ENCODE results near the gene TSC22D2.

TSC22D2 gene

DNA sequence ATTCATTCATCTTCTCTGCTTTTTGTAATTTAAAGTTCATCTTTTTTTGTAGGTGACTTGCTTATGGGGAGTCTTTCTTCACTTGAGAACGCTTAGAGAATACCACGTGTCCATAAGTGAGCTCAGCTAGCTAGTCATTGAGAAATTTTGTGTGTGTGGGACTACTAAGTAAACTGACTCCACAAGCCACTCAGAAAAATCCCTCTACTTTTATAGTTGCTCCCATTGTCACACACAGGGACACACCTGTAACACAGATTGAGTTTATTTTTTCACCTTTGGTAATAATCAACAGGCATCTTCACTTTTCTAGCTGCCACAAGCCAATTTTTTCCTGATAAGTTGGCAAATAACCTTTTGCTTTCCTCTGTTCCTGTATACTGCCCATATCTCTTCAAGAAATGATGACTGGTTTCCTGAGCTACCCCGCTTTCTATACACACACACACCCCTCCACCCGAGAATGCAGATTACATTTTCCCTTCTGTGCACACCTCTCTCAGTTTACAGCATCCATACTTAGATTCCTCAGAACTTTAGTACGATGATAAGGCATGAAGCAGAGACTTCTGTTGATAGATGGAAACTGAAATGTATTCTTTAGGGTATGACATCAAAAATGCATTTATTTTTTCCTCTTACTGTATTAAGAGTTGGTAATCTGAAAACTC is 4.6 kb downstream of the TSC22D2 start:
- DNase-seq: no peak

DNA sequence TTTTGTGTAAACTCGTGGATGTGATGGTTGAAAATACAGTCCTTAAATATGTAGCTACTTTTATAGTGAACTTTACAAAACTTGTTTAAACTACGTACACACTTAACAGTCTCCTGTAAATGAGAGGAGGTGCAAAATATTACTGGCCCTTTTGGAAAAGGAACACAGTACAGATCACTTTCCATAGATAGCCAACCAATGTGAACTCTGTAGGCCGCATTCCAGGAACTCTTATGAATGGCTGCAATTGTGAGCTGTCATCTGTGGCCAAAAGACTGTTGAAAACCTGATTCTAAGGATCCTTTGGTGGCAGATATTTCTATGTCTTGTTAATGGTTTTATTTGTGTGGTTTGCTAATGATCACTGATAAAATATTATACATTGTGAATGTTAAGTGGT is 6.2 kb downstream of the TSC22D2 start:
- no peak for DNase-seq

DNA sequence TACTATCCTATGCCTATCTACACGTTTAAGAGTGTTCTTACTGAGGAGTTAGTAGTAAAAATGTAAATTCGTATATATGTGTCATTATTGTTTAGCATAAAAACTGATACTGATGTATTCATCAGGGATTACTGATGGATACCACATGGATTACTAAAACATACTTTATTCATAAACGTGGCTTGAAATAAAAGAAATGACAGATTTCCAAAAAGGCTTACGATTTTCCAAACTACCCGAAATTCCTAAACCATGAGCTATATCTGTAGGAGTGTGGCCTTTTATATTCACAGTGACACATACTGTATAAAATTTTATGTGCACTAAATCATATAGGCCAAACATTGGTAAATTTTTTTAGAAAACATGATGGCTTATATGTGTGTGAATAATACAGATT is 6.9 kb downstream of the TSC22D2 start:
- no peak for DNase-seq

DNA sequence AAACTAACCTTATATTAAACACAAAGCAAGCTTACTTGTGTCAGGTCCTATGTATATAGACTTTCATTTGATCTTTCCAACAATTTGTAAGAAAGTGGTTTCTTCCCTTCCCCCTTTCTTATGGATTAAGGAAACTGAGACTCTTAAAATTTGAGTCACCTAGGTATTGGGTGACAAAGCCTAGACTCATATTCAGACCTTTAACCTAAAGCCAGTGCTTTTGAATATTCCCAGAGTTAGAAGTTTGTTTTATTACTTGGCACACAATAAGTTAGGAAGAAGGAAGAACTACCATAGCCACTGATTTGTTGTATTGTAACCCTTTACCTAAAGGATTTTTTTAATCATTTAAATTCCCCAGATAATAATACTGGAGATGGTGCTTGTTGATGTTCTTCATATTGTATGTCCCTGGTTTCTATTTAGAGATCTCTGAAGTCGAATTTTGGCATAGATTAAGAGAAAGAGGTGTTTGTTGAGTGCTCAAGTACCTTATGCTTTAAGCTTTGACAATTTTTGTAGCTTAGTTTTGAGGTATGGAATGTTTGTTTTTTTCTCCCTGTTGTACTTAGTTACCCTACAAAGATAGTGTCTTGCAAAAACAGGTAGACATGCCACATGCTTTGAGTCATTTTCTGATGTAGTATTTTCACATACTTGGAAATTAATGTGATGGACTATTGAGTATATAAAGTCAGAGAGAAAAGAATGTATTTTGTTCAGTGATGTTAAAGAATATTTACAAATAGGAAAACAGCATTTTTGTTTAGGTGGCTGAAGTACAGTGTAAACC is 11.2 kb downstream of the TSC22D2 start:
- no peak for DNase-seq

DNA sequence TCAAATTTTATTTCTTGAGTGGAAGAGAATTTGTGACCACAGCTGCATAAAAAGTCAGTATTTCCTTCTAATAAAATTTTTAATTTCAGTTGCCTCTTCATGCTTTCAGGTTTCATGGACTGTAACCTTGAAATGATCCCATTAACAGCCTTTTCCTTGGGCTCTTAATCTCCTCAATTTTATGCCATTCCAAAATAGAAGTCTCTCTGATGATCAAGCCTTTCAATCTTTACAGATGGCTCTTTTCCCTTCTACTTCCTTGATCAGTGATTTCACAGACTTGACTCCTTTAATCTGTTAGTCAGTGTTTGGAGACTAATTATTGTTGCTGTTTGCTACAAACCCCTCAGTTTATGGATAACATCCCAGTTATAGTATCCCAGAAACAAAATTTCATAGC is 11.9 kb downstream of the TSC22D2 start:
- DNase-seq: no peak

DNA sequence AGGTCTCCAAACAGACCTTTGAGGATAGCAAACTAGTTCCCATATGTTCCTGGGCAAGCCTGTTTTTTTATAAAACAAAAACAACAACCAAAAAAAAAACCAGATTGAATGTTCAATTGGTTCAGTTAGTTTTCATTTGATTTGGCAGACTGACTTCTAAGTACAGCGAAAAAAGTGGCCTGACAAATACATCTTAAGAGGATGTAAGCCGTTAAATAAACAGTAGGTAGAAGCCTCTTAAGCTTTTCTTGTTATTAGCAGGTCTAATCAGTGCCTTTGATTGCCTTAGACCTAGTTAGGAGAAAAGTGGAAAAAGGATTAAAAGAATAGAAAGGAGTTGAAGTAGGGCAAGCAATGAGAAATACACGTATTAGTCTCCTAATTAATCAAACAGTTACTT is 13.2 kb downstream of the TSC22D2 start:
- DNase-seq: no peak

DNA sequence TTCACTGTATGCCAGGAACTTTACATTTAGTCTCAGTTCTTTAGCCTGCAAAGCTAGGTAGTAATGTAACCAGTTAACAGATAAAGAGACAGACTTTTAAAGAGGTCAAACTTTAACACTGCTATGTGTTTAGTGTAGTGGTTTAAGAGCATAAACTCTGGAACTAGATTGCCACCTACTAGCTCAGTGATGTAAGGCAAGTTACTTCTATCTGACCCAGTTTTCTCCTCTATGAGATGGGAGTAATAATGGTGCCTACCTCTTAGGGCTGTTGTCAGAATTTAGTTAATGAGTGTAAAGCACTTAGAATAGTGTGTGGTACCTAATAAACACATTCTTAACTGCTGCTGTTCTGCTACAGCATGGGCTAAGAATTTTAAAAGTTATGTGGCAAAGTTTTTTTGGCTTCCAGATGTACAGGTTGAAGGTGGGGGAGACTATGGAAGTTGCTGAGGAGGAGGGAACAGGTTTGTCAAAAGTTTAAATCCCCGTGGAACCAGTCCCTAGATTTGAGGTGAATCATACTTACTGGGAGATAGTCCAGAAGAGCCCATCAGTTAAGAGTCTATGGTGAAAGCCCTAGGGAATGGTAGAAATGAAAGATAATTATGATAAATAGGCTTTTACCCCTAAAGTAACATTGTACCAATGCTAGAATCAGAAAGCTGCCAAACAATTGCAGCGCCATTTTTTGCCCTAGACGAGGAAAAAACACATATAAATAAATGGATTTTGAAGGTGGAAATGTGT is 13.9 kb downstream of the TSC22D2 start:
- DNase-seq: no peak

DNA sequence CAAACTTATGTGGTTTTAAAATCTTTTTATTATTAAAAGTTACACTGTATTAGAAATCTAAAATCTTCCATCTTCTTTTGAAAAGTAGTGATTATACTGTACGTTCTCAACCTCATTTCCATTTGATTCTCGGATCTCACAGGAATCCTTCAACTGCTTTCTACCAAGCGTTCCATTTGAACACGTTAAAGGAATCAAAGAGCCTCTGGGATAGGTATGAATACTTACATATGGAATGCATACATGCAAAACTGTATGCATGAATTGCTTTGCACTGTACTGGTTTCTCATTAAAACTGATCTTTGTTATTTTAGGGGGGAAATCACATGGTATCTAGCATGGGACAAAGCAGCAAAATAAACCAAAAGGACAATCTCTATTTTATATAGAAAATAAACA is 14.8 kb downstream of the TSC22D2 start:
- no peak for DNase-seq

DNA sequence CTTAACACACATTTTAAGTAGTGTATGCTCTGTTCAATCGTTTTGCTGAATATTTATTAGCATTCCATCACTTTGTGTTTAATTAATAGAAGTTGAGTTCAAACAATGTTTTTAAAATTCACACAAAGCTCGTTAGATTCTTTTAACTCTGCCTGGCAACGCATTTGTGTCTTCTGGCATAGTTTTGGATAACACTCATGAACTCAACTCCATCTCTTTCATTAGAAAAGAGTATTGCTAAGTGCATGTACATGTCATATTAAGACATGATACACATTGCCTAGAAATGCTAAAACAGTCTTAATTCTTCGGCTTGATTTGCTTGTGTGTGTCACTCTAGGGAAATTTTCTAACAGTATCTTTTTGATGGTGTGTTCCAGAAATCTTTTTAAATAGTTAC is 15.7 kb downstream of the TSC22D2 start:
- no peak for DNase-seq

DNA sequence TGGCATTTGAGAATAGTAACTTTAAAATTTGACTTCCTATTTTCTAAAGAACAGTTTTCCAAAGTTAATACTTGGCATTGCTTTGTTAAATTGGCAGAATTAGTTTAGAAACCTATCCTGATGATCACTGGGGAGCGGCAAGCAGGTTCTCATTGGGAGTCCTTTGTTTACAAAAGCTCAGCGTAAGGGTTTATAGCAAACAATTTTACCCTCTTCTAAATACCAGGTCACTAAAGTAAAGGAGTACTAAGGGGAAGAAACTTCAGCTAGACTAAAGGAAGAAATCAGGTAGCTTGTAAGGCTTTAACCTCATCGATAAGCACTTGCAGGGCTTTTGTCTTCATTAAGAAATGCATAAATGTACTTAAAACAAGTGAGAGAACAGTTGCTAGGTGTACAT is 18.2 kb downstream of the TSC22D2 start:
- DNase-seq: no peak

DNA sequence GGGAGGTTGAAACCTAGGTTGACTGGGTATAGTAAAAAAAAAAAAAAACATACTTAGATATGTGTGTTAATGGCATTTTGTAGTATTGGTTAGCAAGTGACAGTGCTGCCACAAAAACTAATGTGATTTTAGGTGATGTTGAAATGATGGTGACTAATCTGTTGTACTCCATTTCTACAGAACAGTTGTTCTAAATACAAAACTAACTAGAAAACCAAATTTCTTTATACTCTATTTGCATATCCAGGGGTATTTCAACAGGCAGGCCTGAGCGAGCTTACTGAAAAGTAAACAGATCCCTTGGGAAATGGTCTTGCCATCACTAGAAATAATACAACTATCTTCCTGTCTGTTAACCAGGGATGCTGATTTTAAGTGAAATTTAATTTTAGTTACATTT is 20.5 kb downstream of the TSC22D2 start:
- DNase-seq: no peak

DNA sequence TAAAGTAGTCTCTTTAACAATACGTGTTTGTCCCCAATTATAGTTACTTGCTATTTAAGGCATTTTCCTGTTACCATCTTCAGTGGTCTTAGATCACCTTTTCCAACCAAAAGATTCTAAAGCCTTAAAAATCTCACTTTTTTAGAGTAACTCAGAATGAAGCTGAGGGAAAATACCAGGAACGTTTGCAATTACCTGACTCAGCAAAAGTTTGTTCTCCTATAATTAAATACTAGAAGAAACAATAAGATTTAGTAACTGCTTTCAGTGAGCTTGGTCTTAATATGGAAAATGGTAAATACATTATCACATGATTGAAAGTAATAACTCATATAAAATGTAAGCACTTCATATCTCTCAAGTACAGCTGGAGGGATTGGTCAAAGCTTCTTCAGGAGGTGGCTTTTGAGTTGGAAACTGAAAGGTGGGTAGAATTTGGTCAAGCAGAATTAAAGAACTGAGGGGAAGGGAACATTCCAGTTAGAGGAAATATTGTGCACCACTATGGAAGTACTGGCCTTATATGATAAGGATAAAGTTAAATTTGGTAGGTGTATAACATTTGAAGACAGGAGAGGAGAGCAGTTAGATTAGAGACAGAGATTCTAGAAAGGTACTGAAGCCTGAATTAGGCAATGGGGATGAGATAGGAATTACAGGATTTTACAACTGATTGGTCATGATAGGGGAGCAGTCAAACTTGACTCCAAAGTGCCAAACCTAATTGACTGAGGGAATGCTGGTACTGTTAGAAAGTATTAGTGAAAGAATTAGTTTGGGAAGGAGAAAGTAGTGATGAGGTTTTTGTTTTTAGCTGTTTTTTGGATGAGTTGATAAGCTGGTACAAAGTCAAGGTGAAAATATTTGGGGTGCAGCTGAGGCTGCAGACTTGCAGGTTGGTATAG is 21.9 kb downstream of the TSC22D2 start:
- no peak for DNase-seq

DNA sequence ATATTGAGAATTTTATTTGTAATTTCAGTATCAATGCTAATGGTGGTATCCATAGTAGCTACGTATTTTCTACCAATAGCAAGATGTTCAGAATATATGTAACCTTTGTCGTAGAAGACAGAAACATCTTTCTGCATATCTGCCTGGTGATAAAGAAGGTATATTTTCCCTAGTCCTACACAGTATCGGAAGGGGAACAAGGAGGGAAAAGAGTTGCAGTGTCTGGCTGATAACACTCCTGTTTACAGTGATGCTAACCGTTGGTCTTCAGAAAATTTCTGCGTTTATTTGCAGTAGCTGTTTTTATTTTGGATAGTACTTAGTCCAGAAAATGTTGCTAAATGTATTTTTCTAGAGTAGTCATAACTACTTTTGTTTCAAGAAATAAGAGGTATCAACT is 25.2 kb downstream of the TSC22D2 start:
- DNase-seq: no peak

DNA sequence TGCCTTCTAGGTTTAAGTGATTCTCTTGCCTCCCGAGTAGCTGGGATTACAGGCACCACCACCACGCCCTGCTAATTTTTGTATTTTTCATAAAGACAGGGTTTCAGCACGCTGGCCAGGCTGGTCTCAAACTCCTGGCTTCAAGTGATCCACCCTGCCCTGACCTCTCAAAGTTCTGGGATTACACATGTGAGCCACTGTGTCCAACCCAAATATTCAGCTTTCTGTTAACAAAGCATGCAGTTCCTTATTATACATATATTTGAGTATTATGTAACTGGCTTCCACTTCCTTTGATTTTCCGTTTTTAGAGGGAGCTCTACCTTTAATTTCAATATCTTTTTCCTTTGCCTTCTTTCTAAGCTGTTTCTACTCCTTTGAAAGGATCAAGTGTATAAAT is 26.1 kb downstream of the TSC22D2 start:
- no peak for DNase-seq

DNA sequence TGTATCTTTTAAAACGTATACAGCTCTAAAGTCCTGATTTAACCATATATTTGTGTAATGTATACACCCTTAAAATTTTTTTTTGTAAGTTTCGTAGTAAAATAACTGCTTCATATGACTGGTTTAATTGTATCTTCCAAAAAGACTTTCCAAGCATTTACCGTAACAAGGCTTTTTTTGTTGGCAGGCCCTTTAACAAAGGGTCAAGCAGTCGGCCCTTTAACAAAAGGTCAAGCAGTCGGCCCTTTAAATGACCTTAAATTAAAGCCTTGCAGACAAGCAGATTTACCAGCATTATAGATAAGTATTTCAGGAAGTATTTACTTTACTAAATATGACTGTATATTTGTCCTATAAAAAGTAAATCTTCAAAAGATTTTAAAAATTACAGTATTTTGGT is 28.1 kb downstream of the TSC22D2 start:
- DNase-seq: no peak

DNA sequence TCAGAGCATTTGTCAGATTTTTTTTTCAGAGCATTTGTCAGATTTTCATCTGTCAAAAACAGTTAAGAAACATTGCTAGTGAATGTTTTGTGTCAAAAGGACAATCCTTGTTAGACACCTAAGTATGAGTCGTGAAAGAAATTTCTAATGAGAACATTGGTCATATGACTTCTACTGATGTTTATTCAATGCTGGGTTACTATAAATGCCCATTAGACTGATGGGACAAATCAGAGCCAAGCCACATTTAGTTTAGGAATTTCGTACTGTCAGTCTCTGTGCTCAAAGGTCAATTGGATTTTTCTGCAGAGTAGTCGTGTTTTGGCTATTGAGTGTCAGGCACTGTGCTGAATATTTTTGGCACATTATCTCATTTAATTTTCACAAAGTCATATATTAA is 31.6 kb downstream of the TSC22D2 start:
- no peak for DNase-seq

DNA sequence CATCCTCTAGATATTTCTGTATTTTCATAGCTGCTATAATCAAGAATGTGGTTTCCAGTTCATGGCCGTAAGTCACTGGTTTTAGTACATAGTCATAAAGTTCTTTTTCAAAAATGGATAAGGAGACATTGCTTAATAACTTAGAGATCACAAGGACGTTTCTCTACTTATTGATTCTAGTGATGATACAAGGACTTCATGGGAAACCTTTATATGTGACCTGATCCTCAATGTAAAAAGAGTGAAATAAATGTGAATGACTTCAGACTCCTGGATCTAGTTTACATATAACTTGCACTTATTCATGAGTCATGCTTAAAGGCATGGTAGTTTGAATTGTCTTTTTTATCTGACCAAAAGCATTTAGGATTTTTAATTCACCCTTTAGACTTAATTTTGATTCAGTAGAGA is 35.2 kb downstream of the TSC22D2 start:
- no peak for DNase-seq

DNA sequence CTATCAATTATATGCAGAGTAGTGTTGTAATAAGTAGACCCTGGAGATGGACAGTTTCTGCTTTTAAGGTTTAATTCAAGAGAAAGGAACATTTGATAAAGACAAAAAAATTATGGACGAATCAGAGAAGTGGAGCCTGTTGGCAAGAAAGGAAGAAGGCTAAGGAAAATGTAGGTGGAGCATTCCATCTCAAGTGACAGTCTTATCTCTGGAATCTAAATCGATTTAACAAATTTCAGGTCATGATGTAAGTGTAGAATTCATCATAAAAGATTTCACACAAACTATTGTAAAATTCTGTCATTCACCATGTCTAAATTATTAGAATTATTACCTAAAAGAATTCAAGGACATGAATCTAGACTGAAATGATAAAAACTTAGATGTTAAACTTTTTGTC is 36.3 kb downstream of the TSC22D2 start:
- no peak for DNase-seq

DNA sequence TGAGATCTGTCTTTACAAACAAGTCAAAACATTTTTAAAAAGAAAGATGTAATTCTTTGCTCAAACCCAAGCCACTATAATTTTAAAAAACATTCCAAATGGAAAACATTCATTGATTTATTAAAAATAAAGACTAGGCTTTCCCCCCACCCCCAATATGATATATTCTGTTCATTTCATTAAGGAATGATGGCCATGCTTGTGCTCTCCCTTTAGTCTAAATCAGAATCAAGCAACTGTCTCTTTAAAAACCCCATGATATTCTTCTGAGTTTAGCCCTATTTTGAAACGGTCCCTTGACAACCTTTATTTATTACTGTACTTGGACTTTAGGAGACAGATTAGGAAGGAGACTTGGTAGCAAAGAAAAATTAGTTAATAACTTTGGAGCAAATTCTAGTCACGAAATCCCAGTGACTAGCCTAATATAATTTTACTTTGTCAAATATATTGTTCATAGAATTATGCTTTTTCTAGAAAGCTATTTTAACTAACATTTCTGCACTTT is 38.4 kb downstream of the TSC22D2 start:
- DNase-seq: no peak

DNA sequence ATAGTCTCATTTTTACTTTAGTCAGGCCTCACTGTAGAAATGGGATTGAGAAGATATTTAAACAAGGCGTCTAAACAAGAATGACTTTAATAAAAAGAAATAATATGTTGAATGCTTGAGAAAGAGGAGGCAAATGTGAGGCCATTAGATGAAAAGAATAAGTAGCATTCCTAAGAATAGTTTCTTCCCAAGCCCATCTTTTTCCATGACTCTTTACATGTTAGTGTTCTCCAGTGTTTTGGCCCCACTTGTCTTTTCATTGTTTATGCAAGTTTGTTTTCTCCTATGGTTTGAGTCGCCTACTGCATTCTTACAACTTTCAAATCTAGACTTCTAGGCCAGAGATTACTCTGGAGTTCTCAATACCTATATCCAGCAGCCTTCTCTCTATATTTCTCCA is 39.0 kb downstream of the TSC22D2 start:
- DNase-seq: no peak

DNA sequence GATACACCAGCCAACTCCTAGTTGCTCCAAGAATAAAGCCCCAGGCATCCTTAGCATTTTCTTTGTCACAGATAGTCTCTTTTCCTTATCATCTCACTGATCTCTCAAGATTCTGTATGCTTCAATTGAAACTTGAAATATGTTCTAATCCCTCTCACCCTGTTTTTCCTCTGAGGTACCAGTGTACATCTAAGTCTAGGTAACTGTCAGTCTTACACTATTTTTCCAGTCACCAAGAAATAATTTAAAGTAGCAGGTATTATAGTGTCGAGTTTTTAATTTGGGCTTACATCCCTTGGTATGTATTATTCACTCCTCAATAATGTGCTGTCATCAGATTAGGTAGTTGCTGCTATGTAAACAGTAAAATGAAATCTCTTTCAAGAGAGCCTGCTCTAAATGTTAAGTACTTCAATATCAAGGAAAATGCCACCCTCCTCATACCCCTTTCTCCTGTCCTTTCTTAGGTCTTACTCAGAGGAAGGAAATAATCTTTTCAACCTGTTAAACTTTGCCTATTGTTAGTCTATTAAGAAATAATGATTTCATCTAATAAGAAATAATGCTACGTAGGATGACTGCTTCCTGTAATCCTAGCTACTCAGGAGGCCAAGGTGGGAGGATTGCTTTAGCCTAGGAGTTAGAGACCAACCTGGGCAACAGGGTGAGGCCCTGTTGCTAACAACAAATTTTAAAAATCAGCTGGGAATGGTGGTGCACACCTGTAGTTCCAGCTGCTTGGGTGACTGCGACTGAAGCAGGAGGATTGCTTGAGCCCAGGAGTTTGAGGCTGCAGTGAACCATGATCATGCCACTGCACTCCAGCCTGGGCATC is 39.8 kb downstream of the TSC22D2 start:
- DNase-seq: no peak
